ENCODE data around the gene EFCAB5.

The EFCAB5 gene

GRCh38 chr17:29909236-29910003, 32.0 kb upstream of the EFCAB5 start:
- TF ChIP-seq CTCF (IDR thresholded peaks at IDR 0.05; ENCODE audit: low read length, missing control alignments), result no peak
- DNase-seq (ENCODE audit: low read depth), result no peak
- no peak overlapping the region for H3K4me3 ChIP-seq (replicated peaks; ENCODE audit: low read depth, low read length)

- no peak overlapping the region for H3K4me3 ChIP-seq (replicated peaks; ENCODE audit: low read depth, low read length)
- no peak for DNase-seq (ENCODE audit: low read depth)
- no peak for TF ChIP-seq CTCF (IDR thresholded peaks at IDR 0.05; ENCODE audit: low read length, missing control alignments)
These were observed 29.7 kb upstream of the EFCAB5 start for GRCh38 chr17:29911641-29912177.

- no peak for DNase-seq (ENCODE audit: low read depth)
- TF ChIP-seq CTCF (IDR thresholded peaks at IDR 0.05; ENCODE audit: low read length, missing control alignments), result no peak
- H3K4me3 ChIP-seq (replicated peaks; ENCODE audit: low read depth, low read length), result no peak overlapping the region
These were observed 26.5 kb upstream of the EFCAB5 start for GRCh38 chr17:29914819-29915537.

GRCh38 chr17:29918016-29918415, 23.4 kb upstream of the EFCAB5 start:
- DNase-seq (ENCODE audit: low read depth), result no peak
- no peak overlapping the region for H3K4me3 ChIP-seq (replicated peaks; ENCODE audit: low read depth, low read length)
- TF ChIP-seq CTCF (IDR thresholded peaks at IDR 0.05; ENCODE audit: low read length, missing control alignments), result no peak

GRCh38 chr17:29918922-29919856, 22.2 kb upstream of the EFCAB5 start:
- peak; percentile 55 for DNase-seq (ENCODE audit: low read depth)
- H3K4me3 ChIP-seq (replicated peaks; ENCODE audit: low read depth, low read length), result no peak overlapping the region
- no peak for TF ChIP-seq CTCF (IDR thresholded peaks at IDR 0.05; ENCODE audit: low read length, missing control alignments)

GRCh38 chr17:29924786-29925185, 16.6 kb upstream of the EFCAB5 start:
- H3K4me3 ChIP-seq (replicated peaks; ENCODE audit: low read depth, low read length), result no peak overlapping the region
- no peak for TF ChIP-seq CTCF (IDR thresholded peaks at IDR 0.05; ENCODE audit: low read length, missing control alignments)
- DNase-seq (ENCODE audit: low read depth), result no peak
